A549 (cell line): ENCODE results near the gene RHEBL1.

Experiments used
- PHF8 ChIP-seq: fragments of 200-600 bp; sonication (generic); IDR thresholded peaks from 2 replicates; pipeline ENCODE4 v1.6.1; 2016; ENCODE audit warnings: low read depth, mild to moderate bottlenecking, antibody characterized with exemption, moderate library complexity, borderline replicate concordance
- POLR2A ChIP-seq: IDR thresholded peaks from 2 replicates; pipeline ENCODE4 v1.6.1; 2012; ENCODE audit warnings: mild to moderate bottlenecking, low read length

DNA sequence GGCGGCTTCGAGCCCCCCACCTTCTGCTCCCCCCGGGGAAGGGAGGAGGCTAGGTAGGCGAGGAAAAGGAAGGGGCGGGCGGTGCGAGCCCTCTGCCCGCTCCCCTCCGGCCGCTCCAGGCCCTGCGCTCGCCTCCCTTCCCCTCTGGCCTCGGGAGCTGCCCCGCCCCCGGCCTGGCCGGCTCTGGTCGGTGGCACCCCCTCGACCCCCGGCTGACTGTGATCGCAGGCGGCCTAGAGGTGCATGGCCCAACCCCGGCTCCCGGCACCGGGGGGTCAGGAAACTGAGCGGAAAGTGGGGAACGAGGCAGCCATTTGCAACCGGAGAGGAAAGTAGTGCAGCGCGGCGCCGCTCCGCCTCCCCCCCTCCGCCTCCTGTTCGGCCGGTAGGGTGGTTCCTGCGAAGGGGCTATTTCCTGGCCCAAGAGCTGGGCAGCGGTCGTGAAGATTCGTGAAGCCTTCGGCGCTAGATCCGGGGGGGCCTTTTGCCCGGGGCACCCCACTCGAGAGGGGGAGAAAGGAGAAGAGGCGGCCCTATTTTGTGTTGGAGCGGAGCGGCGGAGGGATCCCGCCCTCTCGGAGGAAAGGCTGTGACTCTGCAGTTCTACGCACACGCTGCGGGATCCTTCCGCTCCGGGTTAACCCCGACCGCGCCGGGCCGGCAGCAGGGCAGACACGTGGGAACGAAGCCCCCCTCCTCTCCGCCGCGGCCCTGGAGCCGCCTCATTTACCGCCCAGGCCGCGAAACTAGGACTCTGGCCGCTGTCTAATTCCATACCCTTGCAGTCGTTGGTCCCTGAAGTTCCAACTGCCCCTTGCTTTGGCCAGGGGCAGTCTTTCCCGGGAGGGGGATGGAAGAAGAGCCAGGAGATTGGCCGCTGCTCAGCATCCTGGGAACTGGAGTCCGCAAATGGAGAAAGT lies 9.3 kb downstream of the RHEBL1 start, which contains the start of gene KMT2D:
- peak; percentile 59 for TF ChIP-seq POLR2A
- TF ChIP-seq PHF8, result peak; percentile 71
